Measurements from ENCODE around the gene RBFOX1.

The RBFOX1 gene

GRCh38 chr16:7317982-7318381, 14.7 kb upstream of the RBFOX1 start:
- no peak overlapping the region for H3K4me3 ChIP-seq (ENCODE audit: low read length)
- TF ChIP-seq, protein P1, sequence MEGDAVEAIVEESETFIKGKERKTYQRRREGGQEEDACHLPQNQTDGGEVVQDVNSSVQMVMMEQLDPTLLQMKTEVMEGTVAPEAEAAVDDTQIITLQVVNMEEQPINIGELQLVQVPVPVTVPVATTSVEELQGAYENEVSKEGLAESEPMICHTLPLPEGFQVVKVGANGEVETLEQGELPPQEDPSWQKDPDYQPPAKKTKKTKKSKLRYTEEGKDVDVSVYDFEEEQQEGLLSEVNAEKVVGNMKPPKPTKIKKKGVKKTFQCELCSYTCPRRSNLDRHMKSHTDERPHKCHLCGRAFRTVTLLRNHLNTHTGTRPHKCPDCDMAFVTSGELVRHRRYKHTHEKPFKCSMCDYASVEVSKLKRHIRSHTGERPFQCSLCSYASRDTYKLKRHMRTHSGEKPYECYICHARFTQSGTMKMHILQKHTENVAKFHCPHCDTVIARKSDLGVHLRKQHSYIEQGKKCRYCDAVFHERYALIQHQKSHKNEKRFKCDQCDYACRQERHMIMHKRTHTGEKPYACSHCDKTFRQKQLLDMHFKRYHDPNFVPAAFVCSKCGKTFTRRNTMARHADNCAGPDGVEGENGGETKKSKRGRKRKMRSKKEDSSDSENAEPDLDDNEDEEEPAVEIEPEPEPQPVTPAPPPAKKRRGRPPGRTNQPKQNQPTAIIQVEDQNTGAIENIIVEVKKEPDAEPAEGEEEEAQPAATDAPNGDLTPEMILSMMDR (conservative IDR thresholded peaks at IDR 0.05; ENCODE audit: low read depth, low read length): no peak
- DNase-seq (ENCODE audit: low read depth): no peak

DNA sequence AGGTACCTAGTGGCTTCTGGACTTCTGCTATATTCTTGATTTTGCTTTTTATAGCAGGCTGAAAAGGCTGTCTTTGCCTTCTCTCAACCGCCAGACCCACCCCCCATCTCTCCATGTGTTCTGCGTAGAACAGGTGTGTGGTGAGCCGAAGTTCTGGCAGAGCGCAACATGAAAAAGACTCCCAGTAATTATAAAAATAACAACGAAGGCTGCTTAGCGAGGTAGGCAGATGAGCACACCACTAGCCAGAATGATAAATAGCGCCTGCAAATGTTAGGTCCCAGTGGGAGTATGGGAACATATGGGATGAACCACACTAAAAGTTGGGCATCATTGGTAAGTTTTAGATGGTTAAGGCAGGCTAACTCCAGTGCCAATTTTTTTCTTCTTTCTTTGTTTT, 14.0 kb upstream of the RBFOX1 start:
- no peak for DNase-seq (ENCODE audit: low read depth)
- TF ChIP-seq, protein P1 (conservative IDR thresholded peaks at IDR 0.05; ENCODE audit: low read depth, low read length): no peak
- H3K4me3 ChIP-seq (ENCODE audit: low read length): no peak overlapping the region

GRCh38 chr16:7319514-7319913, 13.1 kb upstream of the RBFOX1 start:
- DNase-seq (ENCODE audit: low read depth): no peak
- TF ChIP-seq, protein P1 (conservative IDR thresholded peaks at IDR 0.05; ENCODE audit: low read depth, low read length): no peak
- no peak overlapping the region for H3K4me3 ChIP-seq (ENCODE audit: low read length)

DNA sequence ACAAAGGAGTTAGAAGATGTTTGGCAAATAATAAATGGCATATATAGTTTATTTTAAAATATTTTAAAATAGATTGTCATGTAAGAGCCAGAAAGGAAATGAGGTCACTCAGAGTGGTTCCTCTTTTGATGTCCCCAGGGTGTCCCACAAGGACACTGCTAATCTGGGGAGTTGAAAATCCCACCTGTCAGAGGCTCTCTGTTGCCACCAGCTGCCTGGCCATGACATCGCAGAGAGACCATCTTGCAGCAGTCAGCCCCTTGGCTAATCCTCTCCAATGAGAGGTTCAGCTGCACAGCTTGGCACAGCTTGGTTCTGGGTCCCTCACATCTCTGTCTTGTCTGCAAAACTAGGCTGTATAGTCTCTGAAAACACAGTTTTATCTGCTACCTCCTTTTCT, 11.0 kb upstream of the RBFOX1 start:
- TF ChIP-seq, protein P1 (conservative IDR thresholded peaks at IDR 0.05; ENCODE audit: low read depth, low read length): no peak
- H3K4me3 ChIP-seq (ENCODE audit: low read length): no peak overlapping the region
- no peak for DNase-seq (ENCODE audit: low read depth)

DNA sequence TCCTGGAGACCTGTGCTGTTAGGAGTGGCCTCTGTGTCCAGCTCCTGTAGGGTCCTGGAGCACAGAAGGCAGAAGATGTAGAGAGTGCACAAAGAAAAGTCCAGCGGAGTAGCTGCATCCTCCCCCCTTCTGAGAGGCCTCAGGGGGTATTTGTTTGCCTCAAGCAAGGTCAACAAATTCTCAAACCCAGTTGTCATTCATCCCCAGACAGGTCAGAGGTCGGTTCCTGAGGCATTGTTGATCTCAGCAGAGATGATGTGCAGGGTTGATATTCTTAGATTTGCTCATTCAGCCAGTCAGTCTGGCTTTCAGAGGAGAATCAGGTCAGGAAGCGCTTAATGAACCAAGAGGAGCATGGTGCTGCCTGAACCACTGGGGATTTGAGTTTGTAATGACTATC, 8.3 kb upstream of the RBFOX1 start:
- TF ChIP-seq, protein P1 (conservative IDR thresholded peaks at IDR 0.05; ENCODE audit: low read depth, low read length): no peak
- H3K4me3 ChIP-seq (ENCODE audit: low read length): no peak overlapping the region
- DNase-seq (ENCODE audit: low read depth): no peak

DNA sequence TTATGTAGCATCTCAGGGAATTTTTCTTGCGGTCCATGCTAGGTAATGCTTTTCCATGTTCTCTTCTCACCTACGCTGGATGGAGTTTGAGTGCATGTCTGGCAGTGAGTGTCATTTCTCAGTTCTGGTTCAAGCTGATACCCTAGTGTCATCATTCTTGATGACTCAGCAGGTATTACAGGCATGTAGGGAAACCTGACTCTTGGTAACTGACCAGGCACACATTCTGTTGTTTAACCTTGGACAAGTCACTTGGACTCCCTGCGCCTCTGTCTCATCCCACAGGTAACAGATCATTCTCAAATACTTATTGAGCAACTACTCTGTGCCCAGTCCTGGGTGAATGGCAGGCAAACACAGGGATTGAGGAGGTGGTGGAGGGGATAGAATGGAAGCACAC, 6.8 kb upstream of the RBFOX1 start:
- H3K4me3 ChIP-seq (ENCODE audit: low read length): no peak overlapping the region
- no peak for DNase-seq (ENCODE audit: low read depth)
- TF ChIP-seq, protein P1 (conservative IDR thresholded peaks at IDR 0.05; ENCODE audit: low read depth, low read length): no peak

- no peak overlapping the region for H3K4me3 ChIP-seq (ENCODE audit: low read length)
- TF ChIP-seq, protein P1 (conservative IDR thresholded peaks at IDR 0.05; ENCODE audit: low read depth, low read length): no peak
- no peak for DNase-seq (ENCODE audit: low read depth)
Observed at GRCh38 chr16:7330709-7331108, 1.9 kb upstream of the RBFOX1 start.
